ENCODE data around the gene CDKN1A.

The CDKN1A gene

GRCh38 chr6:36734486-36735060, 56.1 kb downstream of the CDKN1A start:
- no peak for TF ChIP-seq ZNF274 (IDR thresholded peaks at IDR 0.05; ENCODE audit: low read depth, low read length)
- no peak overlapping the region for H3K4me3 ChIP-seq (ENCODE audit: low read length)

- TF ChIP-seq ZNF274 (IDR thresholded peaks at IDR 0.05; ENCODE audit: low read depth, low read length), result no peak
- H3K4me3 ChIP-seq (ENCODE audit: low read length), result no peak overlapping the region
Observed at GRCh38 chr6:36735110-36736071, 56.9 kb downstream of the CDKN1A start.
